SK-N-SH (cell line): ENCODE data around the gene APBB1IP.

Experiments used
- EP300 ChIP-seq, 2 experiments: IDR thresholded peaks; 2 replicates each; pipeline versions ENCODE4 v1.4.0 to v1.6.1; 2012; ENCODE audit warnings: borderline replicate concordance in 1 of 2, low read depth in 1 of 2, low read length in 1 of 2
- GABPA ChIP-seq: IDR thresholded peaks from 2 replicates; pipeline ENCODE4 v1.4.0; 2012; ENCODE audit warnings: low read depth, mild to moderate bottlenecking
- JUND ChIP-seq: IDR thresholded peaks from 2 replicates; pipeline ENCODE4 v1.4.0; 2012
- RAD21 ChIP-seq: IDR thresholded peaks from 2 replicates; pipeline ENCODE4 v1.6.1; 2012; ENCODE audit warnings: mild to moderate bottlenecking, low read length
- RCOR1 ChIP-seq: fragments of 150-350 bp; IDR thresholded peaks from 2 replicates; pipeline ENCODE4 v1.6.1; 2017; ENCODE audit warnings: antibody characterized with exemption, low read length
- RFX5 ChIP-seq: IDR thresholded peaks from 2 replicates; pipeline ENCODE4 v1.6.1; 2012; ENCODE audit warnings: mild to moderate bottlenecking, improper control_type of control experiment, low read length
- YY1 ChIP-seq: IDR thresholded peaks from 2 replicates; pipeline ENCODE4 v1.4.0; 2012; ENCODE audit warnings: low read depth, mild to moderate bottlenecking
- TF ChIP-seq, protein P1 (sequence below): fragments of 200-600 bp; sonication (generic); IDR thresholded peaks from 2 replicates; pipeline ENCODE4 v1.6.1; 2017; ENCODE audit warnings: antibody characterized with exemption, mild to moderate bottlenecking, moderate library complexity

- TF ChIP-seq EP300 (IDR thresholded peaks at IDR 0.05; ENCODE audit: borderline replicate concordance in 1 of 2, low read depth in 1 of 2, low read length in 1 of 2) (no peak), RCOR1 (no peak), RFX5 (no peak), RAD21 (no peak), YY1 (no peak), JUND (no peak), GABPA (no peak)
- TF ChIP-seq, protein P1, sequence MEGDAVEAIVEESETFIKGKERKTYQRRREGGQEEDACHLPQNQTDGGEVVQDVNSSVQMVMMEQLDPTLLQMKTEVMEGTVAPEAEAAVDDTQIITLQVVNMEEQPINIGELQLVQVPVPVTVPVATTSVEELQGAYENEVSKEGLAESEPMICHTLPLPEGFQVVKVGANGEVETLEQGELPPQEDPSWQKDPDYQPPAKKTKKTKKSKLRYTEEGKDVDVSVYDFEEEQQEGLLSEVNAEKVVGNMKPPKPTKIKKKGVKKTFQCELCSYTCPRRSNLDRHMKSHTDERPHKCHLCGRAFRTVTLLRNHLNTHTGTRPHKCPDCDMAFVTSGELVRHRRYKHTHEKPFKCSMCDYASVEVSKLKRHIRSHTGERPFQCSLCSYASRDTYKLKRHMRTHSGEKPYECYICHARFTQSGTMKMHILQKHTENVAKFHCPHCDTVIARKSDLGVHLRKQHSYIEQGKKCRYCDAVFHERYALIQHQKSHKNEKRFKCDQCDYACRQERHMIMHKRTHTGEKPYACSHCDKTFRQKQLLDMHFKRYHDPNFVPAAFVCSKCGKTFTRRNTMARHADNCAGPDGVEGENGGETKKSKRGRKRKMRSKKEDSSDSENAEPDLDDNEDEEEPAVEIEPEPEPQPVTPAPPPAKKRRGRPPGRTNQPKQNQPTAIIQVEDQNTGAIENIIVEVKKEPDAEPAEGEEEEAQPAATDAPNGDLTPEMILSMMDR = no peak
These were observed 116.1 kb downstream of the APBB1IP start for GRCh38 chr10:26554246-26554645.
